ENCODE data around the gene STARD3. TPM values are rescaled to one million over a fixed set of nuclear protein-coding genes. Genes with fewer than 3 reads are reported as not detected.
A peak's percentile ranks its signal among the peaks of the same experiment; 100 is the strongest.
"Not testable (repeated sequence)": the region's sequence is repeated elsewhere in the genome, so short reads cannot be mapped to it uniquely, and the experiment has no call there.

The STARD3 gene
- total RNA-seq: 22.4 and 31.9 TPM in 2 replicates

GRCh38 chr17:39636927-39637736, at the start of gene STARD3:
Gene STARD3, plus strand, starts transcription at chr17:39637144. Its CDS starts 16,388 bp downstream, at chr17:39653532.
- peak; percentile 70 for DNase-seq (ENCODE audit: low read depth)

DNA sequence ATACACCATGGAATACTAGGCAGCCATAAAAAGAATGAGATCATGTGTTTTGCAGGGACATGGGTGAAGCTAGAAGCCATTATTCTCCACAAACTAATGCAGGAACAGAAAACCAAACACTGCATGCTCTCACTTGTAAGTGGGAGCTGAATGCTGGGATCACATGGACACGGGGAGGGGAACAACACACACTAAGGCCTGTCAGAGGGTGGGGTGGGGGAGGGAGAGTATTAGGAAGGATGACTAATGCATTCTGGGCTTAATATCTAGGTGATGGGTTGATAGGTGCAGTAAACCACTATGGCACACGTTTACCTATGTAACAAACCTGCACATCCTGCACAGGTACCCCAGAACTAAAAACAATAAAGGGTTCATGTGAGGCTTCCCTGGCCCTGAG, 46.8 kb upstream of the STARD3 start:
- DNase-seq (ENCODE audit: low read depth): not testable (repeated sequence)

DNA sequence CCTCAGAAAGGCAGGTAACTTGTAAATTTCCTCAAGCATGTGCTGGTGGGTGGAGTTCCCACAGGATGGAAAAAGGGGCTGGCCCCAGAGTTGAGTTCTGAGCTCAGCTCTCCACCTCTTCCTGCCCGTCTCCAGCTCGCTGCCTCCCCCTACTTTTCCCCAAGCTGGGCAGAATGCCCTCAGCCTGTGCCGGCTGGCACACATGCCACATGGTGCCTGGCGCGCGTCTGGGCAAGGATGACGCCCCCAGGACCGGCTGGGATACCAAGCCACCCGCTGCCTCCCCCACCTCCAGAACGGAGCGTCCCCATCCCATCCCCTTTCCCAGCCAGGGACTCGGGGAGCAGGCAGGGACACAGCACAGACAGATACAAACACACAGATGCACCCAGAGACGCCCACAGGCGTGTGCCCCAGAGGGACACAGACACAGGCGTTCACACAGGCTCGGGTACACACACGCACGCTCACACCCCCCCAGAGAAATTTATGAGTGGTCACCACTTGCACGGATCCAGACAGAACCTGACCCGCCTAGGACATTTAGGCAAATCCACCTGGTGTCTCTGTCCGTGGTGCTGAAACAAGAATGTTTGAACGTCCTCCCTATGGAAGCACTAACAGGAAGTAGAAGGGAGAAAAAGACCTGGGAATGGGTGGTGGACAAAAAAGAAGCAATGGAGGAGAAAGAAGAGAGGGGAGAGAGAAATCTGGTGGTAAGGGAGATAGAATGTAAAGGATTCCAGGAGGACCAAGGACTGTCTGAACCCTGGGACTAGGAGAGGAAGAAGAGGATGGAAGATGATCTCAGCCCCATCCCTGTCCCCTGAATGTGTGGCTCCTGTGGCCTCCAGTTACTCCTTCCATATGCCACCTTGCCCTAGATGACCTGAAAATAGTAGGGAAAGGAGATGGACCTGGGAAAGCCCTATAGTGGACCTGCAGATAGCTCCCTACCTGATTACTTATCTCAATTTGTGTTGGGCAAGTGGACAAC, 44.7 kb upstream of the STARD3 start:
- peak; percentile 64 for DNase-seq (ENCODE audit: low read depth)

DNA sequence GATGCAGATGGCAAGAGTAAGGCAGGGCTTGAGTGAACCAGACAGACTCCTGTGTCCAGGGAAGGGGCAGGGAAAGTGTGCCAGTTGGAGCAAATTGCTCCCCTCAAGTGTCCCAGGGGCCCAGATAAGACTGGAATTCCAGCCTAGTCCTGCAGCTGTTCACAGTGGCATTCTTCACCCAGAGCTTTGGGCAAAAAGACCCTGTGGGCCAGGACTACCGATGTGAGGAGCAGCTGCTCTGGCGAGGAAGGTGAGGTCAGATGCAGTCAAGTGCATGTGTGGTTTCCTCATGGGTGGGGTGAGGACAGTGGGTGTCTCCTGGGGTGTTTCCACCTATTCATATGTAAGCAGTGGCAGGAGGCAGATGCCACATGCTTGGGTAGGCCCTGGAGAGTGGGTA, 43.6 kb upstream of the STARD3 start:
- DNase-seq (ENCODE audit: low read depth): no peak

DNA sequence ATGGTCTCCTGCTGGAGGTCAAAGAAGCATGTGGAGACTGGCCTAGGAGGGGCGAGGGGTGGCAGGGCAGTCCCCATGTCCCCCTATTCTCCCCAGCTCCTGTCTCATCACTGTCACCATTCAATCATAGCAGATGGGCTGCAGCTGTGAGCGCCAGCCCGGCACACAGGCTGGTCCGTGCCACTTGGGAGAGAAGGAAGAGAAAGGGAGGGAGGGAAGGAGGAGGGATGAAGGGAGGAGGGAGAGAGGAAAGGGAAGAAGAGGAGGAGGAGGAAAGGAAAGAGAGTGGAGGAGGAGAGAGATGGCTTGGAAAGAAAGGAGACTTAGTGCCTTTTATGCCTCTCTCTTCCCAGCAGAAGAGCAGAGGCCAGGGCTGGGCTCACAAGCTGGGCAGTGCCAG, 41.6 kb upstream of the STARD3 start:
- no peak for DNase-seq (ENCODE audit: low read depth)

DNA sequence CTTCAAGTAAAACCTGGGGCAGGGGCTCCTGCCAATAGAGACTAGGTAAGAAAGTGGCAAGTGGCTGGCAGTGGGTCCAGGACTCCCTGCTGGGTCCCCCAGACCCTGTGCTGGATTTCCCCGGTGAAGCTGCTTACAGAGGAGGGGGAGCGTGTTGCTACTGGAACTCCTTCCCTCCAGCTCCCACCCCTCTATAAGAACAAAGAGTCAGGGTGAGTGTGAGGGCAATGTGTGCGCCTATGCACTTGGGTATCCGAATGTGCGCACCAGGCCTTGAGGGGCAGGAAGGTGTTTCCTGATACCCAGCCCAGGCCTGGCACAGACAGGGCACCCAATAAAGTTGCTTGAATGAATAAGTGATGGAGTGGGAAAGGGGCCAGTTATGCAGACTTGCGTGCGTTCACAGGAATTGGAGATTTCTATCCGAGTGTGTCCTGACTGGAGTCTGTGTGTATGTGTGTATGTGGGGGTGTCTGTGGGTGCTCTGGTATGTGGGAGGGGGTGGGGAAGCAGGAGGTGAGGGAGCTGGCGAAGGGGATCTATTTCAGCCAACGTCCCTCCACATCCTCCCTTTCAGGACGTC, 40.9 kb upstream of the STARD3 start:
- no peak for DNase-seq (ENCODE audit: low read depth)

- no peak for DNase-seq (ENCODE audit: low read depth)
Observed at GRCh38 chr17:39596543-39597267, 40.2 kb upstream of the STARD3 start.

DNA sequence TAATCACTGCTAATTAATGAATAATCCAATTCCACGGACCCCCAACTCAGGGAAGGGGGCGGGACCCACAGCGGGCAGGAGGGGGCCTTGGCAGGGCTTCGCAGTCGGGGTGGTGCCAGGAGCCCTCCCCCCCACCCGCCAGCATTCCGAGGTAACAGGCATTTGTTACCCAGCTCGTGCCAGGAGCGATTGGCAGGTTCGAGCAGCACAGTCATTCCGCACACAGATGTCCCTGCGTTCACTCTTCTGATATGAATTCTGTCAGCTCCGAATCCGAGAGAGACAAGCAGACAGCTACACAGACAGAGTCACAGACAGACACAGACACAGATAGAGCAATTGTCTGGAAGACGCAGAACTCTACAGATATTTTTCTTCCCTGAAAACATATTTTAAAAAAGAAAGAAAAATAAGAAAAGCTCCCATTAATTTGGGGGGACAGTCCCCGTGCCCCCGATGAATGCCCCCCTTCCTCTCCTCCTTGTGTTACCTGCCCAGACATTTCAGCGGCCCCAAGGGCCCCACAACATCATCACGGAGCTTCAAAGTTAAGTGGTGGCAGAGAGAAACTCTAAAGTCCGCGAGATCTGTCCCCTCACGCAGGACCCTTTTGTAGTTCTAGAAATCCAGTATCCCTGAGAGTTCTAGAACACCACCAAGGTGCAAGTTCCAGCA, 39.4 kb upstream of the STARD3 start:
- no peak for DNase-seq (ENCODE audit: low read depth)

GRCh38 chr17:39598047-39598481, 38.9 kb upstream of the STARD3 start:
- DNase-seq (ENCODE audit: low read depth): no peak

GRCh38 chr17:39598630-39599003, 38.3 kb upstream of the STARD3 start:
- DNase-seq (ENCODE audit: low read depth): no peak

DNA sequence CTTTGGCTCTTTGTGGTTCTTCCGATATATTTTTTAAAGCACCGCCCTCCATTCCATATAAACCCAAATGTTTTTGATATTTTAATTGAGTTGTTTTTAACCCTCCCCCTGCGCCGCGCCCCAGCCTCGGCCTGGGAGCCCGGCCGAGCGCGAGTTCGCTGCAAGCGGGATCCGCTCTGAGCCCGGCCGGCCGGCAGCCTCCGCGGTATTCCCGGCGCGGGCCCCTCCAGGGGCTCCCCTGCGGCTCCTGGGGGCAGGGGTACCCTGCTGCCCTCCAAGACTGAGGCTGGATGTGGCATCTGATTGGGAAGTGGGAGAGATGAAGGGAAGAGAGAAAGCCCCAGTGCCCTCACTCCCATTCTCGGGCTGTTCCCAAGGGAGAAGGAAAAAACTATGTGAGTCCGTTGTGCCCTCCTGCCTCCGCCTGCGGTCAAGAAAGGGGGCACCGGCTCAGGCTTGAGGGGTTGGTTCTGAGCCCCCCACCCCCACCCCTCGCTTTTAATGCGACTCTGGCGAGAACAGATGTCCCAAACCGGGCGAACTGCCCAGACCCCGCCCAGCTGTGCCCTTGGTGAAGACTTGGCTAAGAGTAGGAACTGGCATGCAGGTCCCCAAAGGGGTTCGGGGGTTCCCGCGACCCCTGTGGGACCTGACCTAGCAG, 37.8 kb upstream of the STARD3 start:
- DNase-seq (ENCODE audit: low read depth): no peak

DNA sequence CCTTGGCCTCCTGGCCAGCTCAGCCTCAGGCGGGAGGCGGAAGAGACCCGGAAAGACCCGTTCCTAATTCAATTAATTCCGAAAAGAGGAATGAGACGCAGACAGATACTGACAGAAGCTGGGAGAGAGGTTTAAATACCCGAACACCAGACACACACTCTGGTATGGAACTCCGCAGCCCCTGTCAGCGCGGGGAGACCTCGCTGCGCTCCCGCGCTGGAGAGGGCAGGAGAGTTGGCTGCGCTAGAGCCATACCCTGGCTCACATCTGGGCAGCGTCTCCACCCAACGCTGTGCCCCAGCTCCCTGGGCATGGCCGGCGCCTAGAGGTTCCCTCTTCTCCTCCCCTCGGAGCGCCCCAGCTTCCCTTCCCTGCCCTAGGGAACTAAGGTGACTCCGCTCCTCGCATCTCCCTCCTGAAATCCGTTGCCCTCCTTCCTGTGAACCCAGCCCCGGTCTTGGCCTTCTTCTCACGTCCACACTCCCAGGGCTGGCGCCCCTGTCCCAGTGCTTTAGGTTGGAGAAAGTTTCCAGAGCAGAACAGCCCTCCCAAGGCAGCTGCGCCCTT, 37.2 kb upstream of the STARD3 start:
- DNase-seq (ENCODE audit: low read depth): no peak

DNA sequence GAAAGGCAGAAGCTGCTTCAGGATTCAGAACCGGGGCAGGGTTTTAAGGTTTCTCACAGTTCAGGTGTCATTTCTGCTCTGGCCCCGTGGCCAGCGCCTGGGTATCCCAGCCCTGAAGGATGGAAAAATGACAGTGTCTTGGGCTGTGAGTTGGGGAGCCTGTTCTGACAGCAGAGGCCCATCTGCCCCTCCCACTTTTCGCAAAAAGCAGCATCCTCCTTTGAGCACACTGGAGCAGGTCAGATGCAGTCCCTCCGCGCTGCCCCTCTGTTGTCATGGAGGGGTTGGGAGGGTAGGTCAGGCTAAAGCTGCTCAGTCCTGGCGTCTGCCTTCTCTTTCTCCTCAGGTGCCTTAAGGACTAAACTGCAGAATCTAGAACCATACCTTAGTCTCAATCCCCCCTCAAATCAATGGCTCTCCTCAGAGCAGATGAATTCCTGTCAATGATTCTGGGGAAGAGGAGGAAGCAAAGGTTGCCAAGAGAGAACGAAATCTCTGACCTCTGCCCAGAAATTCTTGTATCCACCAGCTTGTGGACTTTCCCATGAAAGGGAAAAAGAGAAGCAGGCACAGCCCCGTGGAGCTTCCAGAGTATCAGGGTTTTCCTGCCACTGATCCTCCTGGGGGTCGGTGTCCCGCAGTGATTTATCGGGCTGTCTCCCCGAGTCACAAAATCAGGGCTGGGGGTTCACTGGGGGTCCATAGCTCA, 36.5 kb upstream of the STARD3 start:
- DNase-seq (ENCODE audit: low read depth): no peak

DNA sequence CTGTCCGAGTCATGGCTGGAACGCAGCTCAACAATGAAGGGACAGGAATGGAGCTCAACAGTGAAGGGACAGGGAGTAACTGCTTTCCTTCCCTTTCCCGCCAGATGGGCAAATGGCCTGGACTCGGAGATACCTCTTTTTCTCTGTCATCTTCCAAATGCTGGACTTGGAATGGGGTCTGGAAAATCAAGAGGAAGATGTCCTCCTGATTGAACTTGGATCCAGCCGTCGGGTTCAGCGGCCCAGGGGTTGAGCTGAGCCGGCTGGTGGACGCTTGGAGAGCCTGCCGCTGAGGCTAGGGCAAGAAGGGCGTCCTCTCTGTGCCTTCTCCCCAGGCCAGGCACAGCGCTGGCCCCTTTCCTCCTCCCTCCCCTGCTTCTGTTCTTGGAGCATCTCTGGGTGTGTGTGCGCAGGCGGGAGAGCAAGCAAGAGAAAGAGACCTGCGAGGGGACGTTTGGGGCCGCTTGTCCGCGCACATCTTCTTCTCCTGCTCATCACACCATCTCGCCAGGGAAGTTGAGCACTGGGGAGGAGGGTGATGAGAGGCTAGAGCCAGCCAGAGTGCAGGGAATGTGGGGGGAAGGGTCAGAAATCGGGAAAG, 35.8 kb upstream of the STARD3 start:
- DNase-seq (ENCODE audit: low read depth): no peak

GRCh38 chr17:39601758-39602532, 35.0 kb upstream of the STARD3 start:
- no peak for DNase-seq (ENCODE audit: low read depth)

- DNase-seq (ENCODE audit: low read depth): no peak
Observed at GRCh38 chr17:39602533-39603303, 34.2 kb upstream of the STARD3 start.

DNA sequence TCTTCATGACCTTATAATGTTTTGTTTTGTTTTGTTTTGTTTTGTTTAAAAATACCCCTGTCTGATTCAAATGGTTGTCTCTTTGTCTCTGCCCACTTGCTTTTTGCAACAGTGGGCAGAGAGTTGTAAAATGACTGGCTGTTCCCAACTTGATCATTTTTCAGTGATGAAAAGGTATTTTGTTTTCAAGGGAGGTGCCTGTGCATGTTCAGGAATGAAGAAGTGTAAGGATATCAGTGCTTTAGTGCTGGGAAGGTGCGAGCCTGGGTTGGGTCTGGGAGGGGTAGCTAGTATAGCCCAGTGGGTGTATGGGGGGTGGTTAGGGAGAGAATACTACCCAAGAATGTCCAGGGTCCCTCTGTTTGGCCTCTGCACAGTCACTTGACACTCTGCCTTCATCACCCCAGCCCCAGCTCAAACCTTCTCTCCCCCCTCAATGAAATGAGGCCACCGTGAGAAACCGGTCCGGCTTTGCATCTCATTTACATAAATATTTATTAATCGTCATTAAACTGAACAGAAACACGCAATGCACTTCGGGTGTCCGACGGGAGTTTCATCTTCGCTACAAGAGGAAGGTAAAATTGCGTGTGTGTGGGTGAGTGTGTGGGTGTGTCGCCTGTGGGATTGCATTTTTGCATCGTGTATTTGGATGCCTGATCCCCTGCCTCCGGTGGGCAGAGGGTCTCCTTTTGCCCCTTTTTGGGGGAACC, 33.5 kb upstream of the STARD3 start:
- no peak for DNase-seq (ENCODE audit: low read depth)
